WERI-Rb-1 (cell line): ENCODE data around the gene KCNC1.

Source experiments
- DNase-seq: peaks from one replicate; pipeline ENCODE4 v3.0.0-alpha.2; 2020
- H3K27ac ChIP-seq: fragments of 250-450 bp; sonication (Bioruptor Pico); 2 replicates; pipeline ENCODE4 v1.5.1; 2020; ENCODE audit warnings: mild to moderate bottlenecking, moderate library complexity
- H3K27me3 ChIP-seq: fragments of 250-450 bp; sonication (Bioruptor Pico); 2 replicates; pipeline ENCODE4 v1.5.1; 2021; ENCODE audit warnings: mild to moderate bottlenecking, low read depth, moderate library complexity; ENCODE audit not compliant: insufficient read depth, severe bottlenecking
- H3K36me3 ChIP-seq: fragments of 250-450 bp; sonication (Bioruptor Pico); 2 replicates; pipeline ENCODE4 v1.5.1; 2020; ENCODE audit warnings: mild to moderate bottlenecking, moderate library complexity
- H3K4me3 ChIP-seq: 2 replicates; pipeline ENCODE4 v1.5.1; 2011; ENCODE audit warnings: low read depth, mild to moderate bottlenecking, control low read depth, low read length
- H3K9me3 ChIP-seq: fragments of 250-450 bp; sonication (Bioruptor Pico); 2 replicates; pipeline ENCODE4 v1.5.1; 2021; ENCODE audit warnings: mild to moderate bottlenecking, moderate library complexity; ENCODE audit not compliant: severe bottlenecking
- CTCF ChIP-seq: IDR thresholded peaks from 2 replicates; pipeline ENCODE4 v1.5.1; 2011; ENCODE audit warnings: low read depth, mild to moderate bottlenecking, control low read depth, inconsistent platforms, low read length

KCNC1 gene

GRCh38 chr11:17805873-17806272 is 71.3 kb downstream of the KCNC1 start:
- Histone ChIP-seq H3K36me3 (no peaks in the 10 kb centered on the region), H3K9me3 (no peaks in the 10 kb centered on the region), H3K27ac (no peak overlapping the region), H3K27me3 (no peaks in the 10 kb centered on the region), H3K4me3 (no peak overlapping the region)
- no peak for DNase-seq
- TF ChIP-seq CTCF: no peak

- no peaks in the 10 kb centered on the region for H3K9me3 ChIP-seq
- no peaks in the 10 kb centered on the region for H3K36me3 ChIP-seq
- TF ChIP-seq CTCF: no peak
- H3K4me3 ChIP-seq: no peak overlapping the region
- H3K27me3 ChIP-seq: no peaks in the 10 kb centered on the region
- no peak for DNase-seq
- no peak overlapping the region for H3K27ac ChIP-seq
Measured at GRCh38 chr11:17807034-17807433, 72.5 kb downstream of the KCNC1 start.

- Histone ChIP-seq H3K27ac (no peak overlapping the region), H3K4me3 (no peak overlapping the region), H3K27me3 (no peaks in the 10 kb centered on the region), H3K36me3 (no peaks in the 10 kb centered on the region), H3K9me3 (no peaks in the 10 kb centered on the region)
- DNase-seq: peak; percentile 20
- TF ChIP-seq CTCF: no peak
Measured at GRCh38 chr11:17810041-17810440, 75.5 kb downstream of the KCNC1 start.

- Histone ChIP-seq H3K27ac (no peak overlapping the region), H3K9me3 (no peaks in the 10 kb centered on the region), H3K4me3 (no peak overlapping the region), H3K27me3 (no peaks in the 10 kb centered on the region), H3K36me3 (no peaks in the 10 kb centered on the region)
- no peak for DNase-seq
- TF ChIP-seq CTCF: no peak
Measured at GRCh38 chr11:17810746-17811145, 76.2 kb downstream of the KCNC1 start.

- H3K4me3 ChIP-seq: no peak overlapping the region
- no peaks in the 10 kb centered on the region for H3K36me3 ChIP-seq
- H3K27ac ChIP-seq: no peak overlapping the region
- no peaks in the 10 kb centered on the region for H3K9me3 ChIP-seq
- no peak for DNase-seq
- H3K27me3 ChIP-seq: no peaks in the 10 kb centered on the region
- TF ChIP-seq CTCF: no peak
Measured at GRCh38 chr11:17811352-17811751, 76.8 kb downstream of the KCNC1 start.

GRCh38 chr11:17812091-17812864 is 77.7 kb downstream of the KCNC1 start:
- Histone ChIP-seq H3K36me3 (no peaks in the 10 kb centered on the region), H3K9me3 (no peaks in the 10 kb centered on the region), H3K4me3 (no peak overlapping the region), H3K27ac (no peak overlapping the region), H3K27me3 (no peaks in the 10 kb centered on the region)
- no peak for DNase-seq
- no peak for TF ChIP-seq CTCF
